ENCODE measurements around the gene TCF4. TPM values are rescaled to one million over a fixed set of nuclear protein-coding genes. Genes with fewer than 3 reads are reported as not detected.

The TCF4 gene
- total RNA-seq, 1 donor from 2014 or later, result 56.8 TPM

GRCh38 chr18:55515941-55516710 is 71.9 kb downstream of the TCF4 start:
- Mint-ChIP-seq H3K4me3 (ENCODE audit: low read depth) (no peak overlapping the region), H3K27me3 (no peaks in the 10 kb centered on the region), H3K36me3 (ENCODE audit: insufficient read depth) (no peaks in the 10 kb centered on the region), H3K9me3 (ENCODE audit: low read depth) (no peaks in the 10 kb centered on the region), H3K4me1 (ENCODE audit: low read depth) (no peaks in the 10 kb centered on the region), H3K27ac (no peak overlapping the region)
- no peak for TF ChIP-seq CTCF (IDR thresholded peaks at IDR 0.05; ENCODE audit: unreplicated experiment)
- DNase-seq (ENCODE audit: low spot score, unreplicated experiment), result no peak

- no peak for TF ChIP-seq CTCF (IDR thresholded peaks at IDR 0.05; ENCODE audit: unreplicated experiment)
- no peak overlapping the region for H3K27ac Mint-ChIP-seq
- no peak for DNase-seq (ENCODE audit: low spot score, unreplicated experiment)
- H3K27me3 Mint-ChIP-seq, result no peaks in the 10 kb centered on the region
- peaks cover 7% of the 10 kb centered on the region for H3K4me1 Mint-ChIP-seq (ENCODE audit: low read depth)
- no peaks in the 10 kb centered on the region for H3K36me3 Mint-ChIP-seq (ENCODE audit: insufficient read depth)
- no peaks in the 10 kb centered on the region for H3K9me3 Mint-ChIP-seq (ENCODE audit: low read depth)
- no peak overlapping the region for H3K4me3 Mint-ChIP-seq (ENCODE audit: low read depth)
These were observed 72.8 kb downstream of the TCF4 start for GRCh38 chr18:55515214-55515613.

DNA sequence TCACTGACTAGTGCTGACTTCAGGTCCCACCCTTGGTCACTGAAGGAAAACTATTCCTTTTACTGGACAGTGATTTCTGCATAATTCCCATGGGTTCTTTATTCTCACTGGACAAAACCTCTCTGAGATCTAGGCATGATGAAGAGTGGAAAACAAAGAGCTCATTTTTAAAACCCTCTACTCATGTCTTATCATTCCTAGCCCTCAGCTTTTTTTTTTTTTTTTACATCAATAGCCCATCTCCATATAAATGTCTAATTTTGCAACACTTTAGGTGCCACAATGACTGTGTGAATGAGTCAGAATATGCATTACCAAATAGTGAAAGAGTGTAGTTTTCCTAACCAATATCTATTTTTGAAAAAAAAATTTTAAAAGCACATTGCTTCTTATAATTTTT is 74.8 kb downstream of the TCF4 start:
- H3K27ac Mint-ChIP-seq, result no peak overlapping the region
- no peaks in the 10 kb centered on the region for H3K36me3 Mint-ChIP-seq (ENCODE audit: insufficient read depth)

GRCh38 chr18:55511277-55511676 is 76.7 kb downstream of the TCF4 start:
- peaks cover 12% of the 10 kb centered on the region for H3K4me1 Mint-ChIP-seq (ENCODE audit: low read depth)
- H3K4me3 Mint-ChIP-seq (ENCODE audit: low read depth), result no peak overlapping the region
- no peaks in the 10 kb centered on the region for H3K27me3 Mint-ChIP-seq
- DNase-seq (ENCODE audit: low spot score, unreplicated experiment), result no peak
- no peak for TF ChIP-seq CTCF (IDR thresholded peaks at IDR 0.05; ENCODE audit: unreplicated experiment)
- no peak overlapping the region for H3K27ac Mint-ChIP-seq
- H3K9me3 Mint-ChIP-seq (ENCODE audit: low read depth), result no peaks in the 10 kb centered on the region
- H3K36me3 Mint-ChIP-seq (ENCODE audit: insufficient read depth), result no peaks in the 10 kb centered on the region

More for the DNA sequence above, 74.8 kb downstream of the TCF4 start:
- Mint-ChIP-seq H3K27me3 (no peaks in the 10 kb centered on the region), H3K4me1 (ENCODE audit: low read depth) (peaks cover 12% of the 10 kb centered on the region), H3K9me3 (ENCODE audit: low read depth) (no peaks in the 10 kb centered on the region), H3K4me3 (ENCODE audit: low read depth) (no peak overlapping the region)
- no peak for TF ChIP-seq CTCF (IDR thresholded peaks at IDR 0.05; ENCODE audit: unreplicated experiment)
- no peak for DNase-seq (ENCODE audit: low spot score, unreplicated experiment)

GRCh38 chr18:55510809-55511208 is 77.2 kb downstream of the TCF4 start:
- Mint-ChIP-seq H3K36me3 (ENCODE audit: insufficient read depth) (no peaks in the 10 kb centered on the region), H3K4me1 (ENCODE audit: low read depth) (peaks cover 12% of the 10 kb centered on the region), H3K27me3 (no peaks in the 10 kb centered on the region), H3K4me3 (ENCODE audit: low read depth) (no peak overlapping the region), H3K9me3 (ENCODE audit: low read depth) (no peaks in the 10 kb centered on the region), H3K27ac (no peak overlapping the region)
- DNase-seq (ENCODE audit: low spot score, unreplicated experiment), result no peak
- TF ChIP-seq CTCF (IDR thresholded peaks at IDR 0.05; ENCODE audit: unreplicated experiment), result no peak
